PFSK-1 (cell line): Measurements from ENCODE around the gene EBF4.

Experiments used
- FOXP2 ChIP-seq: optimal IDR thresholded peaks from 2 replicates; pipeline ENCODE3; 2011; ENCODE audit warnings: borderline replicate concordance, control low read depth, inconsistent platforms; ENCODE audit not compliant: insufficient read depth; ENCODE audit errors: extremely low read length, extremely low read depth
- POLR2AphosphoS5 ChIP-seq: IDR thresholded peaks from 2 replicates; pipeline ENCODE4 v1.6.1; 2012; ENCODE audit warnings: low read depth, mild to moderate bottlenecking, control low read depth, low read length, moderate library complexity
- REST ChIP-seq, 2 experiments: IDR thresholded peaks; 2 replicates each; pipeline versions ENCODE4 v1.6.1 to v1.8.0; 2011 to 2012; ENCODE audit warnings: low read depth in 2 of 2, low read length in 2 of 2, control low read depth in 1 of 2, inconsistent platforms in 1 of 2, mild to moderate bottlenecking in 1 of 2, moderate library complexity in 1 of 2; ENCODE audit not compliant: insufficient read depth in 1 of 2
- SIN3A ChIP-seq: IDR thresholded peaks from 2 replicates; pipeline ENCODE4 v1.6.1; 2012; ENCODE audit warnings: mild to moderate bottlenecking, low read length, moderate library complexity, borderline replicate concordance; ENCODE audit not compliant: insufficient read depth
- TAF1 ChIP-seq: IDR thresholded peaks from 2 replicates; pipeline ENCODE4 v1.6.1; 2012; ENCODE audit warnings: low read length, control low read depth, borderline replicate concordance; ENCODE audit not compliant: insufficient read depth

The EBF4 gene

GRCh38 chr20:2750491-2751251 is 58.1 kb downstream of the EBF4 start:
- TF ChIP-seq POLR2AphosphoS5 (no peak), TAF1 (no peak)

GRCh38 chr20:2751347-2751877 is 58.8 kb downstream of the EBF4 start:
- TF ChIP-seq TAF1 (no peak), POLR2AphosphoS5 (no peak), FOXP2 (no peak), SIN3A (no peak)

GRCh38 chr20:2751878-2752566 is 59.4 kb downstream of the EBF4 start:
- TF ChIP-seq SIN3A, result no peak
- no peak for TF ChIP-seq POLR2AphosphoS5

GRCh38 chr20:2752567-2753460 is 60.2 kb downstream of the EBF4 start:
- TF ChIP-seq POLR2AphosphoS5 (no peak), SIN3A (peak; percentile 64; the same call in 1 of the 2 replicates), TAF1 (no peak), REST (IDR thresholded peaks at IDR 0.05; ENCODE audit: insufficient read depth in 1 of 2, low read depth in 2 of 2, low read length in 2 of 2) (no peak), FOXP2 (no peak)

- TF ChIP-seq SIN3A, result no peak
- TF ChIP-seq FOXP2, result no peak
- no peak for TF ChIP-seq REST (IDR thresholded peaks at IDR 0.05; ENCODE audit: insufficient read depth in 1 of 2, low read depth in 2 of 2, low read length in 2 of 2)
- no peak for TF ChIP-seq TAF1
- TF ChIP-seq POLR2AphosphoS5, result no peak
Measured at GRCh38 chr20:2753461-2754040, 61.0 kb downstream of the EBF4 start.

GRCh38 chr20:2754424-2754823 is 61.8 kb downstream of the EBF4 start:
- TF ChIP-seq SIN3A, result no peak
- no peak for TF ChIP-seq REST (IDR thresholded peaks at IDR 0.05; ENCODE audit: insufficient read depth in 1 of 2, low read depth in 2 of 2, low read length in 2 of 2)
- no peak for TF ChIP-seq POLR2AphosphoS5
- no peak for TF ChIP-seq FOXP2
- TF ChIP-seq TAF1, result no peak
